A673 (cell line): ENCODE results near the gene CST9.

Experiments used
- CTCF ChIP-seq: fragments of 300-800, 200-600 bp; sonication (generic); conservative IDR thresholded peaks from 2 replicates; pipeline ENCODE4 v1.5.1; 2017; ENCODE audit warnings: low read depth, mild to moderate bottlenecking, antibody characterized with exemption, low read length, moderate library complexity, mixed read lengths
- EZH2 ChIP-seq: fragments of 200-600 bp; sonication (generic); IDR thresholded peaks from 2 replicates; pipeline ENCODE4 v1.6.1; 2017; ENCODE audit warnings: borderline replicate concordance, low read depth, mild to moderate bottlenecking, mixed read lengths, antibody characterized with exemption, low read length; ENCODE audit not compliant: poor library complexity, severe bottlenecking

- TF ChIP-seq EZH2, result no peak
- no peak for TF ChIP-seq CTCF
Observed at GRCh38 chr20:23604306-23604705, 1.4 kb downstream of the CST9 start.
